Measurements from ENCODE around the gene ABCA10. TPM values are rescaled to one million over a fixed set of nuclear protein-coding genes. Genes with fewer than 3 reads are reported as not detected.
"Not testable (repeated sequence)": the region's sequence is repeated elsewhere in the genome, so short reads cannot be mapped to it uniquely, and the experiment has no call there.

Gene ABCA10, protein sequence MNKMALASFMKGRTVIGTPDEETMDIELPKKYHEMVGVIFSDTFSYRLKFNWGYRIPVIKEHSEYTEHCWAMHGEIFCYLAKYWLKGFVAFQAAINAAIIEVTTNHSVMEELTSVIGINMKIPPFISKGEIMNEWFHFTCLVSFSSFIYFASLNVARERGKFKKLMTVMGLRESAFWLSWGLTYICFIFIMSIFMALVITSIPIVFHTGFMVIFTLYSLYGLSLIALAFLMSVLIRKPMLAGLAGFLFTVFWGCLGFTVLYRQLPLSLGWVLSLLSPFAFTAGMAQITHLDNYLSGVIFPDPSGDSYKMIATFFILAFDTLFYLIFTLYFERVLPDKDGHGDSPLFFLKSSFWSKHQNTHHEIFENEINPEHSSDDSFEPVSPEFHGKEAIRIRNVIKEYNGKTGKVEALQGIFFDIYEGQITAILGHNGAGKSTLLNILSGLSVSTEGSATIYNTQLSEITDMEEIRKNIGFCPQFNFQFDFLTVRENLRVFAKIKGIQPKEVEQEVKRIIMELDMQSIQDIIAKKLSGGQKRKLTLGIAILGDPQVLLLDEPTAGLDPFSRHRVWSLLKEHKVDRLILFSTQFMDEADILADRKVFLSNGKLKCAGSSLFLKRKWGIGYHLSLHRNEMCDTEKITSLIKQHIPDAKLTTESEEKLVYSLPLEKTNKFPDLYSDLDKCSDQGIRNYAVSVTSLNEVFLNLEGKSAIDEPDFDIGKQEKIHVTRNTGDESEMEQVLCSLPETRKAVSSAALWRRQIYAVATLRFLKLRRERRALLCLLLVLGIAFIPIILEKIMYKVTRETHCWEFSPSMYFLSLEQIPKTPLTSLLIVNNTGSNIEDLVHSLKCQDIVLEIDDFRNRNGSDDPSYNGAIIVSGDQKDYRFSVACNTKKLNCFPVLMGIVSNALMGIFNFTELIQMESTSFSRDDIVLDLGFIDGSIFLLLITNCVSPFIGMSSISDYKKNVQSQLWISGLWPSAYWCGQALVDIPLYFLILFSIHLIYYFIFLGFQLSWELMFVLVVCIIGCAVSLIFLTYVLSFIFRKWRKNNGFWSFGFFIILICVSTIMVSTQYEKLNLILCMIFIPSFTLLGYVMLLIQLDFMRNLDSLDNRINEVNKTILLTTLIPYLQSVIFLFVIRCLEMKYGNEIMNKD (N-terminal part only)
- 4.2 TPM for total RNA-seq (ENCODE audit: unreplicated experiment)
- long read RNA-seq: 0 reads

GRCh38 chr17:69228576-69228975, at the start of gene ABCA10:
TSS of gene ABCA10 (minus strand) at chr17:69228824. CDS start at chr17:69225358, 3,466 bp downstream.
- Mint-ChIP-seq H3K27me3 (ENCODE audit: unreplicated experiment) (no peaks in the 10 kb centered on the region), H3K9me3 (ENCODE audit: unreplicated experiment) (peaks cover 2% of the 10 kb centered on the region), H3K36me3 (ENCODE audit: unreplicated experiment) (peaks cover 8% of the 10 kb centered on the region), H3K4me1 (ENCODE audit: low read depth, unreplicated experiment) (no peaks in the 10 kb centered on the region), H3K4me3 (ENCODE audit: unreplicated experiment) (no peak within 1 kb of the TSS), H3K27ac (ENCODE audit: unreplicated experiment) (no peak within 1 kb of the TSS)
- DNase-seq: no peak
- TF ChIP-seq, protein P1, sequence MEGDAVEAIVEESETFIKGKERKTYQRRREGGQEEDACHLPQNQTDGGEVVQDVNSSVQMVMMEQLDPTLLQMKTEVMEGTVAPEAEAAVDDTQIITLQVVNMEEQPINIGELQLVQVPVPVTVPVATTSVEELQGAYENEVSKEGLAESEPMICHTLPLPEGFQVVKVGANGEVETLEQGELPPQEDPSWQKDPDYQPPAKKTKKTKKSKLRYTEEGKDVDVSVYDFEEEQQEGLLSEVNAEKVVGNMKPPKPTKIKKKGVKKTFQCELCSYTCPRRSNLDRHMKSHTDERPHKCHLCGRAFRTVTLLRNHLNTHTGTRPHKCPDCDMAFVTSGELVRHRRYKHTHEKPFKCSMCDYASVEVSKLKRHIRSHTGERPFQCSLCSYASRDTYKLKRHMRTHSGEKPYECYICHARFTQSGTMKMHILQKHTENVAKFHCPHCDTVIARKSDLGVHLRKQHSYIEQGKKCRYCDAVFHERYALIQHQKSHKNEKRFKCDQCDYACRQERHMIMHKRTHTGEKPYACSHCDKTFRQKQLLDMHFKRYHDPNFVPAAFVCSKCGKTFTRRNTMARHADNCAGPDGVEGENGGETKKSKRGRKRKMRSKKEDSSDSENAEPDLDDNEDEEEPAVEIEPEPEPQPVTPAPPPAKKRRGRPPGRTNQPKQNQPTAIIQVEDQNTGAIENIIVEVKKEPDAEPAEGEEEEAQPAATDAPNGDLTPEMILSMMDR (IDR thresholded peaks at IDR 0.05; ENCODE audit: partially characterized antibody, unreplicated experiment): no peak

DNA sequence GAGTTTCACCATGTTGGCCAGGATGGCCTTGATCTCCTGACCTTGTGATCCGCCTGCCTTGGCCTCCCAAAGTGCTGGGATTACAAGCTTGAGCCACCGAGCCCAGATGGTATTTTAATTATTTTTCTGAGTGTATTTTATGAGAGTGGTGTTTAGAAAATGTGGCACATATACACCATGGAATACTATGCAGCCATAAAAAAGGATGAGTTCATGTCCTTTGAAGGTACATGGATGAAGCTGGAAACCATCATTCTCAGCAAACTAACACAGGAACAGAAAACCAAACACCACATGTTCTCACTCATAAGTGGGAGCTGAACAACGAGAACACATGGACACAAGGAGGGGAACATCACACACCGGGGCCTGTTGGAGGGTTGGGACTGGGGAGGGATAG, 47.7 kb upstream of the ABCA10 start:
- not testable (repeated sequence) for H3K36me3 Mint-ChIP-seq (ENCODE audit: unreplicated experiment); H3K9me3 Mint-ChIP-seq (ENCODE audit: unreplicated experiment); DNase-seq; H3K4me1 Mint-ChIP-seq (ENCODE audit: low read depth, unreplicated experiment); H3K27ac Mint-ChIP-seq (ENCODE audit: unreplicated experiment); H3K4me3 Mint-ChIP-seq (ENCODE audit: unreplicated experiment); H3K27me3 Mint-ChIP-seq (ENCODE audit: unreplicated experiment)

DNA sequence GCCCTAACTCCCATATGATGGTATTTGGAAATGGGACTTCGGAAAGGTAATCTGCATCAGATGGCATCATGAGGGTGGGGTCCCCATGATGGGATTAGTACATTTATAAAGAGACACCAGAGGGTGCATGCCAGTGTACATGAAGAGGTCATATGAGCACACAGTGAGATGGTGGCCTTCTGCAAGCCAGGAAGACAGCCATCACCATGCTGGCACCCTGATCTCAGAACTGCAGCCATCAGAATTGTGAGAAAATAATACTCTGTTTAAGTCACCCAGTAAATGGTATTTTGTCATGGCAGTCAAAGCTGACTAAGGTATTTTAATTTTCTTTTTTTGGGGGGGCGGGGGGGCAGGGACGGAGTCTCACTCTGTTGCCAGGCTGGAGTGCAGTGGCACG, 47.1 kb upstream of the ABCA10 start:
- DNase-seq: no peak
- Mint-ChIP-seq H3K36me3 (ENCODE audit: unreplicated experiment) (no peaks in the 10 kb centered on the region), H3K4me3 (ENCODE audit: unreplicated experiment) (no peak overlapping the region), H3K4me1 (ENCODE audit: low read depth, unreplicated experiment) (no peaks in the 10 kb centered on the region), H3K9me3 (ENCODE audit: unreplicated experiment) (no peaks in the 10 kb centered on the region), H3K27me3 (ENCODE audit: unreplicated experiment) (no peaks in the 10 kb centered on the region), H3K27ac (ENCODE audit: unreplicated experiment) (no peak overlapping the region)
- TF ChIP-seq, protein P1 (IDR thresholded peaks at IDR 0.05; ENCODE audit: partially characterized antibody, unreplicated experiment): no peak

DNA sequence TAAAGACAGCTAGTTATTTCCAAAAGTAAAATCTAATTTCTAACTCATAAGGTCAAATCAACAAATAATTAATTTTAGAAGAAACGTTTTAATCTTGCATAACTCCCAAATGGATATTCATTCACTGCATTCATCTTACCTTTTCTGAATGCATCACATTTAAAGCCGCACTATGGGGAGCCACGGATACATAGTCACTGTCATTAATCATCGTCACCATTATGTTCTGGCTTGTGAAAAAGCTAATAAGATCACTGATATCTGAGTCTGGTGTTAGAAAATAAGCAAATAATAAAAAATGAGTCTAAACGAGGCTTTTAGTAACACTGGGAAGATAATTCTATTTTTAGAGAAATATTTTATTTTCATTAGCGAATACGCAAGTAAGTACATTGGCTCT, 42.4 kb upstream of the ABCA10 start:
- DNase-seq: no peak
- Mint-ChIP-seq H3K27ac (ENCODE audit: unreplicated experiment) (no peak overlapping the region), H3K27me3 (ENCODE audit: unreplicated experiment) (no peaks in the 10 kb centered on the region), H3K4me1 (ENCODE audit: low read depth, unreplicated experiment) (peaks cover 3% of the 10 kb centered on the region), H3K36me3 (ENCODE audit: unreplicated experiment) (no peaks in the 10 kb centered on the region), H3K9me3 (ENCODE audit: unreplicated experiment) (no peaks in the 10 kb centered on the region), H3K4me3 (ENCODE audit: unreplicated experiment) (no peak overlapping the region)
- TF ChIP-seq, protein P1 (IDR thresholded peaks at IDR 0.05; ENCODE audit: partially characterized antibody, unreplicated experiment): no peak
